Muscle layer of duodenum (tissue), 2 donors: ENCODE results near the gene DUS1L.

Experiments used
- H3K27ac ChIP-seq: one replicate; pipeline ENCODE4 v1.7.0; 2013; ENCODE audit warnings: mild to moderate bottlenecking, low read length
- H3K27me3 ChIP-seq: one replicate; pipeline ENCODE4 v1.7.0; 2013; ENCODE audit warnings: low read depth, mild to moderate bottlenecking, control low read depth, low read length
- H3K36me3 ChIP-seq, 2 donors: one replicate each; pipeline ENCODE4 v1.7.0; 2013; ENCODE audit warnings: low read length in 2 of 2, control low read depth in 1 of 2, mild to moderate bottlenecking in 1 of 2; ENCODE audit not compliant: insufficient read depth in 2 of 2, control insufficient read depth in 1 of 2
- H3K4me1 ChIP-seq, 2 donors: one replicate each; pipeline ENCODE4 v1.7.0; 2013; ENCODE audit warnings: low read length in 2 of 2, mild to moderate bottlenecking in 2 of 2, control low read depth in 1 of 2, moderate library complexity in 1 of 2; ENCODE audit not compliant: insufficient read depth in 2 of 2, control insufficient read depth in 1 of 2
- H3K4me3 ChIP-seq, 2 donors: one replicate each; pipeline ENCODE4 v1.7.0; 2013; ENCODE audit warnings: low read length in 2 of 2, low read depth in 1 of 2, mild to moderate bottlenecking in 1 of 2
- H3K9me3 ChIP-seq, 2 donors: one replicate each; pipeline ENCODE4 v1.7.0; 2013; ENCODE audit warnings: low read length in 2 of 2, control low read depth in 1 of 2, mild to moderate bottlenecking in 1 of 2; ENCODE audit not compliant: control insufficient read depth in 1 of 2
- donor health status: healthy.

DUS1L gene

GRCh38 chr17:82055965-82056728, 9.5 kb downstream of the DUS1L start:
- peaks cover 11 to 74% of the 10 kb centered on the region in 2 donors for H3K36me3 ChIP-seq
- no peak overlapping the region for H3K27ac ChIP-seq
- H3K4me3 ChIP-seq = no peak overlapping the region
- no peaks in the 10 kb centered on the region for H3K9me3 ChIP-seq
- peaks cover 0 to 17% of the 10 kb centered on the region in 2 donors for H3K4me1 ChIP-seq
- no peaks in the 10 kb centered on the region for H3K27me3 ChIP-seq

DNA sequence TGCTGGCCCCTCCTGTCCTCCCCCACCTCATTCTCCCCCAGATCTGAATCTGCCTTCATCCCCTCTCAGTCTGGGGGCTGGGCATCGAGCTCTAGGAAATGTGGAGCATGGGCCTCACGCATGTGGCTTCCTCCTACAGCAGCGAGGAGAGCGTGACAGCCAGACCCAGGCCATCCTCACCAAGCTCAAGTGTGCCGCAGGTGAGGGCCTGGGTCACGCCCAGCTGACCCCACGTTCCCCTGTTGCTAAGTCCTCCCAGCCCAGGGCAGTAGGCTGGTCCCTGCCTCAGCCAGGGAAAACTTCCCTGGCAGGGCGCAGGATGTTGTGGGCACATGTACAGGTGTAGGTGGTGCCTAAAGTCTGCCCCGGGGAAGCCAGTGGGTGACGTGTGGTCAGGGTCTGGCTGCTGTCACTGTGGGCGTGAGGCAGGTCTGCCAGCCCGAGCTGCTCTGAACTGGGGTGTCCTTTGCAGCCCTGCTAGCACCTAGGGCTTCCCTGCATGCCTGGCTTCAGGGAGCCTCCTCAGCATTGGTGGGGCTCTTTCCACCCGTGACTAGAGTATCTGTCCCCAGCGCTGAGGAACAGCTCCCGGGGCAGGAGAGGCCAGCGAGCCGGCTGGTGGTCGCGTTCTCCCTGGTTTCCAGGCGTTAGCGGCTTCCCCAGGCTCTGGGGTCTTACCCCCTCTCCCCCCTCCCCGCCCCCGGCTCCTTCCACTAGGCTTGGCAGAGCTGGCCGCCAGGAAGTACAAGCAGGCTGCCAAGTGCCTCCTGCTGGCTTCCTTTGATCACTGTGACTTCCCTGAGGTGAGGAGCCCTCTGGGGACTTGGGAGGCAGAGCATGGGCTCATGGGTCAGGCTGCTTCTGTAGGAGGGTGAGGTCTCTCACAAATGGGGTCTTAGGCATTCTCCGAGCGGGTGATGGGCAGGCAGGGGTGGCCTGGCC, 10.3 kb downstream of the DUS1L start:
- H3K4me3 ChIP-seq = no peak overlapping the region
- no peaks in the 10 kb centered on the region for H3K27me3 ChIP-seq
- H3K9me3 ChIP-seq = no peaks in the 10 kb centered on the region
- H3K27ac ChIP-seq = no peak overlapping the region
- H3K36me3 ChIP-seq = peaks cover 8 to 66% of the 10 kb centered on the region in 2 donors
- peaks cover 0 to 25% of the 10 kb centered on the region in 2 donors for H3K4me1 ChIP-seq

DNA sequence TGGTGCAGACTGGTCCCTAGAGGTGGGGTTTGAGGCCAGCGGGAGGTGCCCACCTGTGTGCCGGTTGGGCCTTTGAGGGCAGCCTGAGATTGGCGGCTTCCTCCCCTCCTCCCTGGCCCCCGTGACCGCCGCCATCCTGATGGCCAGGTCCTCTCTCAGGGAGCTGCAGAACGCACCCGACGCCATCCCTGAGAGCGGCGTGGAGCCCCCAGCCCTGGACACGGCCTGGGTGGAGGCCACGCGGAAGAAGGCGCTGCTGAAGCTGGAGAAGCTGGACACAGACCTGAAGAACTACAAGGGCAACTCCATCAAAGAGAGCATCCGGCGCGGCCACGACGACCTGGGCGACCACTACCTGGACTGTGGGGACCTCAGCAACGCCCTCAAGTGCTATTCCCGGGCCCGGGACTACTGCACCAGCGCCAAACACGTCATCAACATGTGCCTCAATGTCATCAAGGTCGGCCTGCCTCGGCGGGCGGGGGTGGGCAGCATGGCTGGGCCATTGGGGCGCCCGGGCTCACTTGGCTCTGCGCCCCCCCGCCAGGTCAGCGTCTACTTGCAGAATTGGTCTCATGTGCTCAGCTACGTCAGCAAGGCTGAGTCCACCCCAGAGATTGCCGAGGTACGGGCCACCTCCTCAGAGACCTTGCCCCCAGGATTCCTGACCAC, 11.1 kb downstream of the DUS1L start:
- H3K9me3 ChIP-seq = no peaks in the 10 kb centered on the region
- no peaks in the 10 kb centered on the region for H3K27me3 ChIP-seq
- H3K4me1 ChIP-seq = peaks cover 0 to 29% of the 10 kb centered on the region in 2 donors
- no peak overlapping the region for H3K4me3 ChIP-seq
- H3K27ac ChIP-seq = no peak overlapping the region
- peaks cover under 1 to 65% of the 10 kb centered on the region in 2 donors for H3K36me3 ChIP-seq

DNA sequence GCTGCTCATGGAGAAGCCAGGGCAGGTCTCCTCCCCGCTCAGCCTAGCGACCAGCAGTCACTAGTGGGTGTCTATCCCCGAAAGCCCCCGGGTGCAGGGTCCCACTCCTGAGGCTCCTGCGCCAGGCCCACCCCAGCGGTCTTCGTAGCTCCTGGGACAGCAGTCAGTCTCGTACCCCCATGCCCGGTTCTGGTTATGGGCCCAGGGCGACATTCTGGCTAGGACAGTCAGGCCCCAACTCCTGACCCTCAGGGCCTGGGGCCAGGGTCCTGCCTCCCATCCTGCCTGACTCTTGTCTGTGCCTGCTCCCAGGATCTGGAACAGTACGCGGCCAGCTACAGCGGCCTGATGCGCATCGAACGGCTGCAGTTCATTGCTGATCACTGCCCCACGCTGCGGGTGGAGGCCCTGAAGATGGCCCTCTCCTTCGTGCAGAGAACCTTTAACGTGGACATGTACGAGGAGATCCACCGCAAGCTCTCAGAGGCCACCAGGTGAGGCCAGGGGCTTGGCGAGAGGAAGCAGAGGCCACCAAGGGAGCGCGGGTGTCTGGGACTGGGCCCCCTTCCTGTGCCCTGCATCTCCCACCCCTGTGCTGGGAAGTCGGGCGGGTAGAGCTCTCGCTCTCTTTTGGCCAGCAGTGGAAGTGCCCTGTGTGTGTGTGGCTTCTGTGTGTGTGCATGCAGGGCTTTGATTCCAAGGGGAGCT, 11.9 kb downstream of the DUS1L start:
- Histone ChIP-seq H3K4me1 (peaks cover 0 to 29% of the 10 kb centered on the region in 2 donors), H3K9me3 (no peaks in the 10 kb centered on the region), H3K4me3 (no peak overlapping the region), H3K36me3 (peaks cover 0 to 65% of the 10 kb centered on the region in 2 donors), H3K27me3 (no peaks in the 10 kb centered on the region), H3K27ac (no peak overlapping the region)

GRCh38 chr17:82053130-82053529, 12.5 kb downstream of the DUS1L start:
- peaks cover 0 to 29% of the 10 kb centered on the region in 2 donors for H3K4me1 ChIP-seq

DNA sequence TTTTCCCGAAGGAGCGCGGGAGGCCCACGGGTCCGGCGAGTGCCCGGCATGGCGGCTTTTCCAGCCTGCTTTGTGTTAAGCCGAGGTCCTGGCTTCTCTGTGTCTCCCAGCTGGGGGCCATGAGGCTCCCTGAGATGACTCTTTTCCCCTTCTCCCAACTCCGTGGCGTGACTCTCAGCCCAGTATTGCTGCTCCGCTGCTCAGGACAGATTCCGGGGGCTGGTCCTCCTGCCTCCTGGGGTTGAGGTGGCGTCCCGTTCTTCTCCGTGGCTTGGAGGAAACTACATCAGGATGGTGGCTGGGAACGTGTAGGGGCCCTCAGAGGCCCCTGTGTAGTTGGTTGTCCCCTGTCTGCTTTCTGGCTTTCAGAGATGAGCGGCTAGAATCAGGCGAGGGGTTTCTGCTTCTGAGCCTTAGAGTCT, 13.0 kb downstream of the DUS1L start:
- no peak overlapping the region for H3K27ac ChIP-seq
- peaks cover 0 to 29% of the 10 kb centered on the region in 2 donors for H3K4me1 ChIP-seq
- H3K27me3 ChIP-seq = no peaks in the 10 kb centered on the region
- H3K36me3 ChIP-seq = peaks cover 0 to 68% of the 10 kb centered on the region in 2 donors
- peak overlapping the region; percentile 71 to 97 for H3K4me3 ChIP-seq
- H3K9me3 ChIP-seq = no peaks in the 10 kb centered on the region

More at GRCh38 chr17:82053130-82053529, 12.5 kb downstream of the DUS1L start:
- H3K4me3 ChIP-seq = peak overlapping the region in 1 of 2 donors; percentile 97
- H3K27me3 ChIP-seq = no peaks in the 10 kb centered on the region
- H3K27ac ChIP-seq = no peak overlapping the region
- no peaks in the 10 kb centered on the region for H3K9me3 ChIP-seq
- peaks cover 0 to 68% of the 10 kb centered on the region in 2 donors for H3K36me3 ChIP-seq

GRCh38 chr17:82051776-82052637, 13.6 kb downstream of the DUS1L start, which contains the start of the genes GPS1 and RFNG:
GPS1 (plus strand) TSS chr17:82051898; CDS start chr17:82051932, 34 bp downstream.
RFNG (minus strand) TSS chr17:82051811; CDS start chr17:82051766, 45 bp downstream.
- Histone ChIP-seq H3K4me1 (peaks cover 0 to 29% of the 10 kb centered on the region in 2 donors), H3K9me3 (no peaks in the 10 kb centered on the region), H3K27me3 (no peaks in the 10 kb centered on the region), H3K36me3 (peaks cover 5 to 68% of the 10 kb centered on the region in 2 donors), H3K4me3 (peak within 1 kb of the TSS; percentile 71 to 97), H3K27ac (no peak within 1 kb of the TSS)

DNA sequence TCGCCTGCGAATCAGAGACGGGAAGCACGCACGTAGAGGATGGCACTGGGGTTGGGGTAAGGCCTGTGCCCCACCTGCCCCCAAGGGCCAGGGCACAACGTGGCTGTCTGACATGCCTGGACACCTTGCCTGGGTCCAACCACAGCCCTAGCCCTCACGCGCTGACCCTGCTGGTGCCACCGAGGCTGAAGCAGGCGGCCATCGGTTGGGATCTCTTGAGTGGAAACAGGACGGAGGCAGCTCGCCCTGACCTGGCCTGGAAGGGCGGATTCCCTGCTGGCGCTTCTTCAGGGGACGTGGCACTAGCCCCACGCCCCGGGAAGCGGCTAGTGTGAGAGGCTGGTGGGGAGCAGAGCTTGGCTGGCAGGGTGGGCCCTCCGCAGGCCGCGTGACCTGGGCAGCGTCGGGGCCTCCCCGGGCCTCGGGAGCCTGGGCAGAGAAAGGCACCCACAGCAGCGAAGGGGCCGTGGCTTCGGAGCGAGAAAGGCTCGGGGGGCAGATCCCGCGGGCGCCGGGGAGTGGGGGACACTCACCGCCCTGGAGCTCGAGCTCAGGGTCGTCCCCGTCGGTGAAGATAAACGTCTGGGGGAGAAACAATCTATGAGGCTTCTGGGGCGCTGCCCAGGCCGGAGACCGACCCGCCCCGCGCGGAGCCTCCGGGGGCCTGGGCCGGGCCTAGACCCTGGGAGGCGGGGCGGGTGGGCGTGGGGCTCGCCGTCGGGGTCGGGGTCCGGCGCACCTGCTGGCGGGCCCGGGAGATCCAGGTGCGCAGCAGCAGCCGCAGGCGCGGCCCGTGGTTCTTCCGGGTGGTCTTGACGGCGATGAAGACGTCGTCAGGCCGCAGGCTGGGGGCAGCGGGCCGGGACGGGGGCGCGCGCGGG, 14.6 kb downstream of the DUS1L start:
- H3K27me3 ChIP-seq = no peaks in the 10 kb centered on the region
- no peaks in the 10 kb centered on the region for H3K9me3 ChIP-seq
- H3K27ac ChIP-seq = no peak overlapping the region
- peaks cover 5 to 59% of the 10 kb centered on the region in 2 donors for H3K36me3 ChIP-seq
- H3K4me3 ChIP-seq = peak overlapping the region; percentile 46 to 97
- H3K4me1 ChIP-seq = peaks cover 0 to 29% of the 10 kb centered on the region in 2 donors

DNA sequence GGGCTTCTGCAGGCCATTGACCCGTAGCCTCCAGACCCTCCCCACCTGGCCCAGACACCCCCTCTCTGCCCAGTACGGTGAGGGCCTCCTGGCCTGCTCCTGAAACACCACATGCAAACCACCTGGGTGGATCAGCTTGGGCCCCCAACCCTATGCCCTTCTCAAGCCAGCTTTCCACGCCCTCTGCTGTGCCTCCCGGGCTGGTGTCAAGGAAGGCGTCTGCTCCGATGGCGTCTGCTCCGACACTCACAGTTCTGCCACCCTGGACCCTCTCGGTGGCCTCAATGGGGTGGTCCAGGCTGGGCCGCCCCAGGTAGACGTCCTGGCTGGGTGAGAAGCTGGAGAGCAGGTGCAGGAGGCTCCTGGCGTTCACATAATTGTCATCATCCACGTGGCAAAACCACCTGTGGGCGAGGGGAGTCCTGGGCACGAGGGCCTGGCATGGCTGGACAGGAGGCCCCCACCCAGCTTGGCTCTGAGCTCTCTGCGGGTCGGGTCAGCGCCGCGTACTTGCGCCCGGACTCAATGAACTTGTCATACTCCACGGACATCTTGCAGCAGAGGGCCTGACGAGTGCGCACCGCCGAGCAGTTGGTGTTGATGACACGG, 15.3 kb downstream of the DUS1L start:
- no peaks in the 10 kb centered on the region for H3K9me3 ChIP-seq
- H3K4me3 ChIP-seq = peak overlapping the region; percentile 46 to 97
- H3K27ac ChIP-seq = no peak overlapping the region
- peaks cover 0 to 29% of the 10 kb centered on the region in 2 donors for H3K4me1 ChIP-seq
- peaks cover 5 to 52% of the 10 kb centered on the region in 2 donors for H3K36me3 ChIP-seq
- no peaks in the 10 kb centered on the region for H3K27me3 ChIP-seq
